Measurements from ENCODE around the gene TBC1D19. TPM values are rescaled to one million over a fixed set of nuclear protein-coding genes. Genes with fewer than 3 reads are reported as not detected.
A peak's percentile ranks its signal among the peaks of the same experiment; 100 is the strongest.

Gene TBC1D19
- polyA plus RNA-seq, 1 experiment, result 8.3 TPM

- H3K27me3 ChIP-seq (ENCODE audit: control insufficient read depth, insufficient read depth, low read length), result no peaks in the 10 kb centered on the region
- H3K4me3 ChIP-seq (ENCODE audit: low read depth, low read length), result no peak overlapping the region
- no peaks in the 10 kb centered on the region for H3K36me3 ChIP-seq (ENCODE audit: control insufficient read depth, insufficient read depth, low read length)
- POLR2A ChIA-PET, result no interaction called here
- DNase-seq (ENCODE audit: low read depth), result no peak
- CTCF ChIA-PET, result no interaction called here
- TF ChIP-seq CTCF (IDR thresholded peaks at IDR 0.05; ENCODE audit: insufficient read depth, low read depth, low read length), result no peak
Observed at GRCh38 chr4:26611372-26611771, 27.5 kb downstream of the TBC1D19 start.

- no peaks in the 10 kb centered on the region for H3K36me3 ChIP-seq (ENCODE audit: control insufficient read depth, insufficient read depth, low read length)
Observed at GRCh38 chr4:26611885-26612284, 28.0 kb downstream of the TBC1D19 start.

GRCh38 chr4:26613237-26613636, 29.4 kb downstream of the TBC1D19 start:
- Histone ChIP-seq H3K4me3 (ENCODE audit: low read depth, low read length) (no peak overlapping the region), H3K36me3 (ENCODE audit: control insufficient read depth, insufficient read depth, low read length) (no peaks in the 10 kb centered on the region), H3K27me3 (ENCODE audit: control insufficient read depth, insufficient read depth, low read length) (no peaks in the 10 kb centered on the region)
- no peak for TF ChIP-seq CTCF (IDR thresholded peaks at IDR 0.05; ENCODE audit: insufficient read depth, low read depth, low read length)
- ChIA-PET POLR2A (no interaction called here), CTCF (no interaction called here)
- DNase-seq (ENCODE audit: low read depth), result no peak

More at GRCh38 chr4:26611885-26612284, 28.0 kb downstream of the TBC1D19 start:
- POLR2A ChIA-PET, result no interaction called here
- Histone ChIP-seq H3K27me3 (ENCODE audit: control insufficient read depth, insufficient read depth, low read length) (no peaks in the 10 kb centered on the region), H3K4me3 (ENCODE audit: low read depth, low read length) (no peak overlapping the region)
- TF ChIP-seq CTCF (IDR thresholded peaks at IDR 0.05; ENCODE audit: insufficient read depth, low read depth, low read length), result no peak
- DNase-seq (ENCODE audit: low read depth), result no peak
- CTCF ChIA-PET, result no interaction called here

GRCh38 chr4:26613735-26614134, 29.9 kb downstream of the TBC1D19 start:
- Histone ChIP-seq H3K27me3 (ENCODE audit: control insufficient read depth, insufficient read depth, low read length) (no peaks in the 10 kb centered on the region), H3K4me3 (ENCODE audit: low read depth, low read length) (no peak overlapping the region), H3K36me3 (ENCODE audit: control insufficient read depth, insufficient read depth, low read length) (no peaks in the 10 kb centered on the region)
- POLR2A ChIA-PET, result no interaction called here
- CTCF ChIA-PET, result no interaction called here
- no peak for TF ChIP-seq CTCF (IDR thresholded peaks at IDR 0.05; ENCODE audit: insufficient read depth, low read depth, low read length)
- no peak for DNase-seq (ENCODE audit: low read depth)

GRCh38 chr4:26619784-26620183, 35.9 kb downstream of the TBC1D19 start:
- POLR2A ChIA-PET, result no interaction called here
- peak; percentile 9 for DNase-seq (ENCODE audit: low read depth)
- H3K4me3 ChIP-seq (ENCODE audit: low read depth, low read length), result no peak overlapping the region
- no peaks in the 10 kb centered on the region for H3K36me3 ChIP-seq (ENCODE audit: control insufficient read depth, insufficient read depth, low read length)
- TF ChIP-seq CTCF (IDR thresholded peaks at IDR 0.05; ENCODE audit: insufficient read depth, low read depth, low read length), result no peak
- no peaks in the 10 kb centered on the region for H3K27me3 ChIP-seq (ENCODE audit: control insufficient read depth, insufficient read depth, low read length)
- CTCF ChIA-PET, result no interaction called here
